Measurements from ENCODE around the gene ANAPC7.

The ANAPC7 gene

GRCh38 chr12:110355073-110355472, 48.4 kb downstream of the ANAPC7 start:
- H3K9me3 ChIP-seq (ENCODE audit: low read length) = no peaks in the 10 kb centered on the region
- H3K4me1 ChIP-seq (ENCODE audit: insufficient read depth, low read length, severe bottlenecking) = no peaks in the 10 kb centered on the region
- 0 out of 2 replicates have a peak, but pooled peaks cover 5% of the 10 kb centered on the region for H3F3A ChIP-seq (ENCODE audit: insufficient read depth, low read length)
- no peaks in the 10 kb centered on the region for H3K79me2 ChIP-seq (ENCODE audit: insufficient read depth, low read length)
- no peak overlapping the region for H2AFZ ChIP-seq (ENCODE audit: low read length)
- no peak overlapping the region for H3K4me2 ChIP-seq (ENCODE audit: low read length)
- H3K9me2 ChIP-seq (ENCODE audit: low read depth, low read length) = no peaks in the 10 kb centered on the region
- no peak overlapping the region for H3K9ac ChIP-seq (ENCODE audit: low read length)
- no peak for TF ChIP-seq EZH2 (IDR thresholded peaks at IDR 0.05; ENCODE audit: borderline replicate concordance, low read length)
- peak; percentile 57 for TF ChIP-seq CTCF (IDR thresholded peaks at IDR 0.05; ENCODE audit: low read length)
- H3K27me3 ChIP-seq (ENCODE audit: insufficient read depth, low read length) = no peaks in the 10 kb centered on the region
- no peak overlapping the region for H3K27ac ChIP-seq (ENCODE audit: low read depth, low read length, poor library complexity, severe bottlenecking)
- no peaks in the 10 kb centered on the region for H4K20me1 ChIP-seq (ENCODE audit: insufficient read depth, low read length)
- H3K4me3 ChIP-seq (ENCODE audit: low read depth, low read length, poor library complexity, severe bottlenecking) = no peak overlapping the region
- peaks cover 9% of the 10 kb centered on the region for H3K36me3 ChIP-seq (ENCODE audit: insufficient read depth, low read length)

- no peaks in the 10 kb centered on the region for H3K9me2 ChIP-seq (ENCODE audit: low read depth, low read length)
- H3K4me3 ChIP-seq (ENCODE audit: low read depth, low read length, poor library complexity, severe bottlenecking) = no peak overlapping the region
- no peaks in the 10 kb centered on the region for H4K20me1 ChIP-seq (ENCODE audit: insufficient read depth, low read length)
- H3K27ac ChIP-seq (ENCODE audit: low read depth, low read length, poor library complexity, severe bottlenecking) = no peak overlapping the region
- H3K4me2 ChIP-seq (ENCODE audit: low read length) = no peak overlapping the region
- H3K4me1 ChIP-seq (ENCODE audit: insufficient read depth, low read length, severe bottlenecking) = no peaks in the 10 kb centered on the region
- H3K27me3 ChIP-seq (ENCODE audit: insufficient read depth, low read length) = no peaks in the 10 kb centered on the region
- no peaks in the 10 kb centered on the region for H3K79me2 ChIP-seq (ENCODE audit: insufficient read depth, low read length)
- H3K36me3 ChIP-seq (ENCODE audit: insufficient read depth, low read length) = peaks cover 10% of the 10 kb centered on the region
- no peaks in the 10 kb centered on the region for H3K9me3 ChIP-seq (ENCODE audit: low read length)
- no peak overlapping the region for H3K9ac ChIP-seq (ENCODE audit: low read length)
- no peak overlapping the region for H2AFZ ChIP-seq (ENCODE audit: low read length)
- no peak for TF ChIP-seq CTCF (IDR thresholded peaks at IDR 0.05; ENCODE audit: low read length)
- no peak for TF ChIP-seq EZH2 (IDR thresholded peaks at IDR 0.05; ENCODE audit: borderline replicate concordance, low read length)
- 0 out of 2 replicates have a peak, but pooled peaks cover 5% of the 10 kb centered on the region for H3F3A ChIP-seq (ENCODE audit: insufficient read depth, low read length)
Measured at GRCh38 chr12:110354172-110354780, 49.2 kb downstream of the ANAPC7 start.

- H3K9me2 ChIP-seq (ENCODE audit: low read depth, low read length) = no peaks in the 10 kb centered on the region
- no peak overlapping the region for H3K9ac ChIP-seq (ENCODE audit: low read length)
- no peaks in the 10 kb centered on the region for H4K20me1 ChIP-seq (ENCODE audit: insufficient read depth, low read length)
- no peak overlapping the region for H2AFZ ChIP-seq (ENCODE audit: low read length)
- H3K27ac ChIP-seq (ENCODE audit: low read depth, low read length, poor library complexity, severe bottlenecking) = no peak overlapping the region
- no peaks in the 10 kb centered on the region for H3K4me1 ChIP-seq (ENCODE audit: insufficient read depth, low read length, severe bottlenecking)
- no peaks in the 10 kb centered on the region for H3K9me3 ChIP-seq (ENCODE audit: low read length)
- H3K4me3 ChIP-seq (ENCODE audit: low read depth, low read length, poor library complexity, severe bottlenecking) = no peak overlapping the region
- no peak overlapping the region for H3K4me2 ChIP-seq (ENCODE audit: low read length)
- TF ChIP-seq EZH2 (IDR thresholded peaks at IDR 0.05; ENCODE audit: borderline replicate concordance, low read length) (no peak), CTCF (IDR thresholded peaks at IDR 0.05; ENCODE audit: low read length) (no peak)
- H3K36me3 ChIP-seq (ENCODE audit: insufficient read depth, low read length) = peaks cover 19% of the 10 kb centered on the region
- H3F3A ChIP-seq (ENCODE audit: insufficient read depth, low read length) = 0 out of 2 replicates have a peak, but pooled peaks cover 5% of the 10 kb centered on the region
- no peaks in the 10 kb centered on the region for H3K27me3 ChIP-seq (ENCODE audit: insufficient read depth, low read length)
- H3K79me2 ChIP-seq (ENCODE audit: insufficient read depth, low read length) = no peaks in the 10 kb centered on the region
Measured at GRCh38 chr12:110353211-110353965, 50.1 kb downstream of the ANAPC7 start.

All from OCI-LY1 (cell line).